ENCODE results near the gene C1orf185.

GRCh38 chr1:51070011-51070410 is 32.0 kb upstream of the C1orf185 start:
- TF ChIP-seq POLR2A (IDR thresholded peaks at IDR 0.05; ENCODE audit: low read depth, low read length) (no peak), USF2 (IDR thresholded peaks at IDR 0.05; ENCODE audit: low read depth, low read length) (no peak), BHLHE40 (IDR thresholded peaks at IDR 0.05; ENCODE audit: low read depth, low read length) (no peak)
